SH-SY5Y (cell line): Measurements from ENCODE around the gene EHBP1.

ENCODE experiments used
- GATA2 ChIP-seq: IDR thresholded peaks from 2 replicates; pipeline ENCODE4 v1.6.1; 2011; ENCODE audit warnings: mild to moderate bottlenecking, low read depth, low read length
- GATA3 ChIP-seq: IDR thresholded peaks from 2 replicates; pipeline ENCODE4 v1.6.1; 2011; ENCODE audit warnings: low read depth, mild to moderate bottlenecking, low read length, moderate library complexity

Gene EHBP1

DNA sequence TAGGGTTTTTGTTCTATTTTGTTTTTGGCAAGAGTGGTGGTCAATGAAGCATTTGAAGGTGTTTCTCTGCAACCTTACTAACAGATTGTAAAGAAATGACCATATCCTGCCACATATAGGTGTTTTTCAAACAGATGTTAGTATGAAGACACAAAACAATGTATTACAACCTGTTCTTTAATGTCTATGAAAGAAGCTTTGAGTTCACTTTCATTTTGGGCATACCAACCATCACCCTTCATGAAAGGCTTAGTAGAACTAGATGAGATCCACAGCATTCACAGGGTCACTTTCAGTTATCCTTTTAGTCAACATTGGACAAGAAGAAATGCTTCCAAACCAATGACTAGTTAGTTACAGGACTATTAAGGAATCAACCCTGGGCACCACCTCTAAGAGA, 95.1 kb downstream of the EHBP1 start:
- TF ChIP-seq GATA3: no peak
- no peak for TF ChIP-seq GATA2

GRCh38 chr2:62801110-62801509, 95.6 kb downstream of the EHBP1 start:
- TF ChIP-seq GATA2 (no peak), GATA3 (no peak)

DNA sequence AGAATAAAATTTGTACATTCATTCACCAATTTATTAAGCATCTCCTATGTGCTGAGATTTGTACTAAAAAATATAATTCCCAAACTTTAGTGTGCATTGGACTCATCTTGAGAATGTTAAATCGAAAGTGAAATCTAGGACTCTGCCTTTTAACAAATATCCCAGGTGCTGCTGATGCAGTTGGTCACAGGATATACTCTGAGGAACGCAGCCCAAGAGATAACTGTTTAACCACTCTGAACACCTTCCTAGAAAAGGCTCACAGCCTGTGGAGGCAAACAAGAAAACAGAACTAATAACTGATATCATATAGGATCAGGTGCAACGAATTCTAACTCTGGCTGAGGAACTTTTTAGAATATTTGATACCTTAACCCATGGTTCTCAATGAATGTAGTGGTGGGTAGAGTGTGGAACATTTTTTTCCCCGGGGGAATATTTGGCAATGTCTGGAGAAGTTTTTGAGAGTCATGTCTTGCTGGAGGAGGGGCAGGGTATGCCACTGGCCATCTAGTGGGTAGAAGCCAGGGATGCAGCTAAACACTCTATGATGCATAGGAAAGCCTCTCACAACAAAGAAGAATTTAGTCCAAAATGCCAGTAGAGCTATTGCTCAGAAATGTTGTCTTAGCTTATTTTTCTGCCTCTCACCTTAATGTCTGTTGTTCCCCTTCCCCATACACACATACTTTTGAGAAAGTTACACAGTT, 96.5 kb downstream of the EHBP1 start:
- TF ChIP-seq GATA2 (no peak), GATA3 (no peak)

DNA sequence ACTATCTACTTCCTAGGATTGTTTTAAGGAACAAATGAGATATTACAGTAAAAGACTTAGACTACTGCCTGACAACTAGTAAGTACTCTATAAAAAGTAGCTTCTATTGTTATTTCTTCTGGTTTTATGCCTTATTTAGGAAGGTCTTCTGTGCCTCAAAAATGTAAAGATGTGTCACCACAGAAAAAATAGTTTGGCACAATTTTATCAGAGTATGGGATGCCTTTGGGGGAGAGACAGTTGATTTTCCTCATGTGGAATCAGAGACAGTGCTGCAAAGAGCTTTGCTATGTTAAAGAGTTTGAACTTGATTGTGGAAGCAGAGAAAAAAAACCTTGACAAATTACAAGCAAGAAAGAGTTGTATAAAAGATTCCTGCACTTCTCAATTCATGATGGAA, 98.4 kb downstream of the EHBP1 start:
- TF ChIP-seq GATA3 (no peak), GATA2 (no peak)

GRCh38 chr2:62806231-62806630, 100.7 kb downstream of the EHBP1 start:
- TF ChIP-seq GATA3 (no peak), GATA2 (no peak)

DNA sequence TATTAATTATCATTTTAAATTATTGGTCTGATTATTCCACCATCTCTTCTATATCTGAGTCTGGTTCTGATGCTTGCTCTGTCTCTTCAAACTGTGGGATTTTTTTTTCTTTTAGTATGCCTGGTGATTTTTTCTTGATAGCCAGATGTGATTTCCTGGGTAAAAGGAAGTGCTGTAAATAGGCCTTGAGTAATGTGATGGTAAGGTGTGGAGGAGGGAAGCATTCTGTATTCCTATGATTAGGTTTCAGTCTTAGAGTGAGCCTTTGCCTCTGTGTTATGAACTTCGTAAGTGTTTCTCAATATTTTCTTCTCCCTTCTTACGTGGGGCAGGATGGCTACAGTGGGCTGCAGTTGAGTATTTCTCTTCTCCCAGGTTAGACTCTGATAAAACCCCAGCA, 103.0 kb downstream of the EHBP1 start:
- TF ChIP-seq GATA3 (no peak), GATA2 (no peak)

GRCh38 chr2:62811086-62811485, 105.6 kb downstream of the EHBP1 start:
- no peak for TF ChIP-seq GATA2
- no peak for TF ChIP-seq GATA3

- no peak for TF ChIP-seq GATA2
- TF ChIP-seq GATA3: no peak
Observed at GRCh38 chr2:62811972-62812371, 106.5 kb downstream of the EHBP1 start.

DNA sequence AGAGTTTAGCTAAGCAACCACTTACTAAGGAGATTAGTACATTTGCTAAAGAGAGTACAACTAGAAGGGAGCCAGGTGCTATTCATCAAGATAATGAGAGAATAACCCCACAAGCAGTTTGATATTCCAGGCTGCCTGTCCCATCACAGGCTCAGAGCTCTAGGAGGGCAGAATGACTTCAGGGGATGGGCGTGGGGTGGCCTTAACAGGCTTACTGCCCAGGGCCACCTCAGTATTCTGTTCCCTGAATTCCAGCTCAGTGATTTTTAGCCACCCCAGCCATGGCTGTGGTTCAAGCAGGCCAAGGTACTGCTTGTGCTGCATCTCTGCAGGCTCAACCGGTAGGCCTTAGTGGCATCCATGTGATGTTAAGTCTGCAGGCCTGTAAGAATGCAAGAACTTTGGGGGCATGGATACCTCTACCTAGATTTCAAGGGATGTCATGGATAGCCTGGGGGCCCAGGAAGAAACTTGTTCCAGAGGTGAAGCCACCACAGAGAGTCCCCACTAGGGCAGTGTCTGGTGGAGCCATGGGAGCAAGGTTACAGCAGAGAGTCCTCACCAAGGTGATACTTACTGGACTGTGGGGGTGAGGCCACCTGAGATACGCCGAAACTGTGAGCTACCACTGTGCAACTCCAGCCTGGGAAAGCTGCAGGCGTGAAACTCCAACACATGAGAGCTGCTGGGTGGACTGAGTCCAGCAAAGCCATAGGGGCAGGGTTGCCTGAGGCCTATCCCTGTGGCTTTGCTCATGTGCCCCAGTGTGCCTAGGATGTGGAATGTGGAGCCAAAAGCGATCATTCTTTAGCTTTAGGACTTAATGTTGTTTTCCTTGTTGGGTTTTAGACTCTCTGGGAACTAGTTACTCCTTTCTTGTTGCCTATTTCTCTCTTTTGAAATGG, 107.7 kb downstream of the EHBP1 start:
- no peak for TF ChIP-seq GATA3
- TF ChIP-seq GATA2: no peak

DNA sequence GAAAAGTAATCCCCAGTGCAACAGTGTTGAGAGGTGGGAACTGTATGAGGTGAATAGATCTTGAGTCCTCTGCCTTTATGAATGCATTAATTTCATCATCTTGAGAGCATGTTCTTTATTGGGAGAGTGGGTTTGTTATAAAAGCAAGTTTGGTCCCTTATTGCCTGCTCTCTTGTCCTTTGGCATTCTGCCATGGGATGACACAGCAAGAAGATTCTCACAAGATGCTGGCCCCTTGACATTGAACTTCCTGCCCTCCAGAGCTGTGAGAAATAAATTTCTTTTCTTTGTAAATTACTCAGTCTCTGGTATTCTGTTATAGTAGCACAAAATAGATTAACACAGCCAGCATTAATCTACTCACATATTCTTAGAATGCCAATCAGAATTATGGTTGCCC, 108.6 kb downstream of the EHBP1 start:
- no peak for TF ChIP-seq GATA3
- TF ChIP-seq GATA2: no peak

- TF ChIP-seq GATA3: no peak
- TF ChIP-seq GATA2: peak; percentile 40; the same call in 1 of the 2 replicates
Observed at GRCh38 chr2:62817348-62817747, 111.8 kb downstream of the EHBP1 start.

DNA sequence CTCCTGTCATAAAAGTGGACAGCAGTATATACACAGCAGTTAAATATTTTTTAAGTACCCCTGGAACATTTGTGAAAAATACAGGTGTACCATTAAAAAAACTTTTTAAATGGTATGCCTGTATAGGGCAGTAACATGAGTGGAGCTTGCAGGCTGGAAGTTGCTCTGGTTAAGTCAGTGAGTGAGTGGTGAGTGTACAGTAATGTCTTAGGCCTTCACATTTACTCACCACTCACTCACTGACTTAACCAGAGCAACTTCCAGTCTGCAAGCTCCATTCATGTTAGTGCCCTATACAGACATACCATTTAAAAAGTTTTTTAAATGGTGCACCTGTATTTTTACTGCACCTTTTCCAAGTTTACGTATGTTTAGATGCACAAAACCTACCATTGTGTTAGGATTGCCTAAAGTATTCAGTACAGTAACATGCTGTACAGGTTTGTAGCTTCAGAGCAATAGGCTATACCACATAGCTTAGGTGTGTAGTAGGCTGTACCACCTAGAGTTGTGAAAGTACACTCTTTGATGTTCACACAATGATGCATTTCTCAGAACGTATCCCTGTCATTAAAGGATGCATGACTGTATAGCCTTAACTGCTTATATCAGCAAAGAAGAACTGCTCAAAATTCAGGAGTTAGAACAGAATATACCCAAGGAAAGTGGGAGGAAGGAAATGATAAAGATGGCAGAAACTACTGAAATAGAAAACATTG, 112.6 kb downstream of the EHBP1 start:
- TF ChIP-seq GATA2 (no peak), GATA3 (no peak)

DNA sequence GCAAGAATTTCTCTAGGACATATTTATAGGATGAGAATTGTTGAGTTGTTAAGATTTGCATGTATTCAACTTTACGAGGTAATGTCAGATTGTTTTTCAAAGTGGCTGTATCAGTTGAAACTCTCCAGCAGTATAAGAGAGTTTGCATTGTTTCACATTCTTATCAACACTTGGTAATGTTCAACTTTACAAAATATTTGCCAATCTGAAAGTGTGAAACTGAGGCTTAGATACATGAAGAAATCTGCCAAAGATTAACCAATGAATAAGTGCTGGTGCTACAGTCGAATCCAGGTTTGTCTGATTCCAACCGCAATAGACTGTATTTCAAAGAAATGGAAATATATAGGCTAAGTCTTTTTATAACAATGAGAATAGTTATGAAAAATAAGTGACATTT, 117.0 kb downstream of the EHBP1 start:
- no peak for TF ChIP-seq GATA3

GRCh38 chr2:62824388-62824787, 118.9 kb downstream of the EHBP1 start:
- TF ChIP-seq GATA2 (no peak), GATA3 (no peak)

- TF ChIP-seq GATA2 (no peak), GATA3 (no peak)
Observed at GRCh38 chr2:62826141-62826540, 120.6 kb downstream of the EHBP1 start.
